ENCODE measurements around the gene ALDOA.

ALDOA gene

DNA sequence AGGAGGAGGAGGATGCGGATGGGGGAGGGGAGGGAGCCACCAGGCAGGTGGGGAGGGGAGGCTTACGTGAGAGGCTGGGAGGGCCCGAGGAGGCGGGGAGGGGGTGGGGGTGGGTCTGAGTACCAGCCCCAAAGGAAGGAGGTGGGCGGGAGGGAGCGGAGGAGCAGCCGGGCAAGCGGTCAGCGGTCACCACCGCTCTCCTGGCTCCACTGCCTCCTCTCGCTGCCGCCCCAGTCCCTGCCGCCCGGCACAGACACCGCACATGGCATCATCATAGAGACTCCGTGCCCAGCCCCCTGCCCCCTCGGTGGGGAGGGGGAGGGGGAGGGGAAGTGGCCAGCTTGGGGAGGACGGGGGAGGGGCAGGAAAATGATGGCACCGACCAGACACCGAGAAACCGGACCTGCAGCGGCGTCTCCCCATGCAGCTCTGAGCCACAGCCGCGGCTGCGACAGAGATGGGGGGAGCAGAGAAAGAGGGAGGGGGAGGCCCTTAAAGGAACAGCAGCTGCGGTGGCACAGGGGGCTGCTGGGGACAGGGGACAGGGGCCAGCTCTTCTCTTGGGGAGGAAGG, 34.6 kb upstream of the ALDOA start, which contains the start of gene TLCD3B:
TSS of gene TLCD3B (minus strand) at position 431 of the 573 bp plus-strand sequence. CDS start 744 bp downstream, outside the sequence.
- TF ChIP-seq GATA3 (IDR thresholded peaks at IDR 0.05; ENCODE audit: low read depth, low read length) (no peak), GATA2 (IDR thresholded peaks at IDR 0.05; ENCODE audit: low read depth, low read length) (no peak)

DNA sequence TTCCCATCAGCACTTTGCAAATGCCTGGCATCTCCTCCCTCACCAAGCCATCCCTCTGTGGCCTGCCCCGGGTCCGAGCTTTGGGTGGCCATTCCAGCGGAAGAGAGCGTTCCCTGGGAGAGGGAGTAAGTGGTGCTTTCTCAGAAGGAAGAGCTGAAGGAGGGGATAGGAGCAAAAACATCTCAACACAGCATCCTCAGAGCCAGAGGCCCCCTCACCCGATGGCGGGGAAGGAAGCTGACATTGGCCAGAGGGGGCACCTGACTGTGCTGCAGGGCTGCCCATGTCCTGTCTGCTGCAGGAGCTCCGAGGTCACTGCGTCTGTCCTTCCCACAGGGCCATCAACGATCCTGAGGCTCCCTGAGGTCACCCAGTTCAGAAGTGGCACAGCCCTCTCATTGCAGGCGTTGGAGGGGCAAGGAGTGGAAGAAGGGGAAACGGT, 34.1 kb upstream of the ALDOA start:
- TF ChIP-seq GATA3 (IDR thresholded peaks at IDR 0.05; ENCODE audit: low read depth, low read length) (no peak), GATA2 (IDR thresholded peaks at IDR 0.05; ENCODE audit: low read depth, low read length) (no peak)

DNA sequence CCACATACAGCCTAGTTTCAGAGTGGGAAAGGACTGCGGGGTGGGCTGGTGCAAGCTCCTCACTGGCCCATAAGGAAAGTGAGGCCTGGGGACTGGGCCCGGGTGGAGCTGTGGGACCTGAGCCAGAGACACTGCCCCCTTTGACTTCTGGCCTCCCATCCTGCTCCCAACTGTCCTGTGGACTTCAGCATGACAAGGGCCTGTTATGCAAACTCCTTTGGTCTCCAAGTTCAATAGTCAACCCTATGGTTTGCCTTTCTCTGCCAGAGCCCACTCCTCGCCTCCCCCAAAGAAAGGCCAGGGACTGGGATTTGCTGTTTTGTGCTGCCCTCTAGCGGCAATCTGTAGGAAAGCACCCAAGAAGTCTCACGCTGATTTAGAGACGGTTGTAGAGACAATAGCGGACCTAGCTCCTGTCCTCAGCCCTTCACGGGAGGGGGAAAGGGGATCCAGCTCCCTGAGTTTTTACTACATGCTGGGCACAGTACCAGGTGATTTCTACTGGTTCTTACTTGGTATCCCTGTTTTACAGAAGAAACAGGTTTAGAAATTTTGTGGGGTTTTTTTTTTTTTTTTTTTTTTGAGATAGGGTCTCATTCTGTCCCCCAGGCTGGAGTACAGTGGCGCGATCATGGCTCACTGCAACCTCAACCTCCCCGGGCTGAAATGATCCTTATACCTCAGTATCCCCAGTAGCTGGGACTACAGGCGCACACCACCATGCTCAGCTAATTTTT, 33.3 kb upstream of the ALDOA start:
- TF ChIP-seq GATA2 (IDR thresholded peaks at IDR 0.05; ENCODE audit: low read depth, low read length) (no peak), GATA3 (IDR thresholded peaks at IDR 0.05; ENCODE audit: low read depth, low read length) (no peak)

GRCh38 chr16:30033270-30033669, 32.3 kb upstream of the ALDOA start:
- no peak for TF ChIP-seq GATA2 (IDR thresholded peaks at IDR 0.05; ENCODE audit: low read depth, low read length)
- TF ChIP-seq GATA3 (IDR thresholded peaks at IDR 0.05; ENCODE audit: low read depth, low read length): no peak

- no peak for TF ChIP-seq GATA2 (IDR thresholded peaks at IDR 0.05; ENCODE audit: low read depth, low read length)
- no peak for TF ChIP-seq GATA3 (IDR thresholded peaks at IDR 0.05; ENCODE audit: low read depth, low read length)
Observed at GRCh38 chr16:30040221-30040620, 25.3 kb upstream of the ALDOA start.

DNA sequence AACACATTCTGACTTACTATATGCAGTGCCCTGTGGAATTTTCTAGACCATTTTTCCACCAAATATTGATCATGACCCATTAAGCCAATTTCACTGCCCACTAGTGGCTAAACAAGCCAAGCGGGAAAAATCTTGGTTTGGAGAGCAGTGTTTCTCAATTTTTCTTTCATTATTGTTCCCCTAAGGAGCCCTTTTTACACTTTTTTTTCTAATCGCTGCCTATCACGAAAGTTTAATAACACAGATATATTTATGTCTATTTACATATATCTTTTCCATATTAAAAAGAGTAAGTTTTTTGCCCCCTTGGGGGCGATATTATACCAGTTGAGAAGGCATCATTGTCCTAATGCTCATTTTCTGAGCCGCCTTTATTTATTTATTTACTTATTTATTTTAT, 23.7 kb upstream of the ALDOA start:
- TF ChIP-seq GATA2 (IDR thresholded peaks at IDR 0.05; ENCODE audit: low read depth, low read length): no peak
- TF ChIP-seq GATA3 (IDR thresholded peaks at IDR 0.05; ENCODE audit: low read depth, low read length): no peak

GRCh38 chr16:30046178-30046577, 19.4 kb upstream of the ALDOA start:
- TF ChIP-seq GATA2 (IDR thresholded peaks at IDR 0.05; ENCODE audit: low read depth, low read length) (no peak), GATA3 (IDR thresholded peaks at IDR 0.05; ENCODE audit: low read depth, low read length) (no peak)

- no peak for TF ChIP-seq GATA2 (IDR thresholded peaks at IDR 0.05; ENCODE audit: low read depth, low read length)
- TF ChIP-seq GATA3 (IDR thresholded peaks at IDR 0.05; ENCODE audit: low read depth, low read length): no peak
Observed at GRCh38 chr16:30046588-30046987, 19.0 kb upstream of the ALDOA start.

GRCh38 chr16:30049871-30050270, 15.7 kb upstream of the ALDOA start:
- TF ChIP-seq GATA2 (IDR thresholded peaks at IDR 0.05; ENCODE audit: low read depth, low read length): no peak
- TF ChIP-seq GATA3 (IDR thresholded peaks at IDR 0.05; ENCODE audit: low read depth, low read length): no peak

GRCh38 chr16:30051518-30051917, 14.0 kb upstream of the ALDOA start:
- TF ChIP-seq GATA3 (IDR thresholded peaks at IDR 0.05; ENCODE audit: low read depth, low read length): no peak
- no peak for TF ChIP-seq GATA2 (IDR thresholded peaks at IDR 0.05; ENCODE audit: low read depth, low read length)

DNA sequence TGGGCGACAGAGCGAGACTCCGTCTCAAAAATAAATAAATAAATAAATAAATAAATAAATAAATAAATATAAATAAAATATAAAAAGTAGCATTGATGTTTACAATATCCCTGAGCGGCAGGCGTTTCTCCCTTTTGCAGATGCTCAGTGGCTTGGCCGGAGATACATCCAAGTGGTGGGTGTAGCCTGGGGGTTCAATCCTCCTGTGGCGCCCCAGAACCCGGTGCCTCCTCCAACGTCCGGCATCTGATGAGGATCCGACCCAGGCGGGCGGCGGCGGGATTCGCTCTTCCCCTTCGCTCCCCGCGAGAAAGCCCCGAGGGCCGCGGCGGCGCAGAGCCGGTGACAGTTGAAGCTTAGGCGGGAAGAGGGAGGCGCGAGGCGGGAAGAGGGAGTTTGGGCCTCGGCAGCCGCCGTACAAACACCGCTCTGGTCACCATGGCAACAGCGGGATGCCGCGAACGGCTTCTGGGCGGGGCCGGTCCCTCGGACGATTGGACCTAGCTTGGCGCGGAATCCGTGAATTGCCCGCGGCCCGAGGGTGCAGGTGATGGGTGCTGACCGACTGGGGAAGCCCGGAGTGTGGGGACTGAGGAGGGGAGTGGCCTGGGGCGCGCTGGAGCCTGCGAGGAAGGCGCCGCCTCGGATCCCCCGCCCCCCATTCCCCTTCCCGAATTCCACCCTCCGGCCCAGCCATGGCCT, 12.7 kb upstream of the ALDOA start:
- TF ChIP-seq GATA2 (IDR thresholded peaks at IDR 0.05; ENCODE audit: low read depth, low read length) (no peak), GATA3 (IDR thresholded peaks at IDR 0.05; ENCODE audit: low read depth, low read length) (no peak)

GRCh38 chr16:30053376-30054015, 12.1 kb upstream of the ALDOA start:
- no peak for TF ChIP-seq GATA2 (IDR thresholded peaks at IDR 0.05; ENCODE audit: low read depth, low read length)
- TF ChIP-seq GATA3 (IDR thresholded peaks at IDR 0.05; ENCODE audit: low read depth, low read length): no peak

DNA sequence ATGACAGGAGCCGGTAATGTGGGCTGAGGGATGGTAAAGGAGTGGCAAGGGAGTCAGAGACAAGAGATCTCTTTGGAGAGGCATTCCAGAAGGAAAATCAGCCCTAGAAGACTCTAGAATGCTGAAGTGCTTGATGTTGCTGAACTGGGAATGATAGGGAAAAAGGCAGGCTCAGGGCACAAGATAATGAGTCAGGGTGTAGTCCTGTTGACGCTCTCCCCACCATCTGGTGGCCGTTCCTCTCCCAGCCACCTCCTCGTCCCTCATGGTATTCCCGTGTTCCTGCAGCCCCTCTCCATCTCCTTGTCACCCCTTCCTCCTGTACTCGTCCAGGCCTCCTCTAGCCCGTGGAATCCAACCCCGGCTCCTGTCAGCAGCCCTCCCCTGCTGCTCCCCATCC, 11.1 kb upstream of the ALDOA start:
- TF ChIP-seq GATA3 (IDR thresholded peaks at IDR 0.05; ENCODE audit: low read depth, low read length): no peak
- TF ChIP-seq GATA2 (IDR thresholded peaks at IDR 0.05; ENCODE audit: low read depth, low read length): no peak

DNA sequence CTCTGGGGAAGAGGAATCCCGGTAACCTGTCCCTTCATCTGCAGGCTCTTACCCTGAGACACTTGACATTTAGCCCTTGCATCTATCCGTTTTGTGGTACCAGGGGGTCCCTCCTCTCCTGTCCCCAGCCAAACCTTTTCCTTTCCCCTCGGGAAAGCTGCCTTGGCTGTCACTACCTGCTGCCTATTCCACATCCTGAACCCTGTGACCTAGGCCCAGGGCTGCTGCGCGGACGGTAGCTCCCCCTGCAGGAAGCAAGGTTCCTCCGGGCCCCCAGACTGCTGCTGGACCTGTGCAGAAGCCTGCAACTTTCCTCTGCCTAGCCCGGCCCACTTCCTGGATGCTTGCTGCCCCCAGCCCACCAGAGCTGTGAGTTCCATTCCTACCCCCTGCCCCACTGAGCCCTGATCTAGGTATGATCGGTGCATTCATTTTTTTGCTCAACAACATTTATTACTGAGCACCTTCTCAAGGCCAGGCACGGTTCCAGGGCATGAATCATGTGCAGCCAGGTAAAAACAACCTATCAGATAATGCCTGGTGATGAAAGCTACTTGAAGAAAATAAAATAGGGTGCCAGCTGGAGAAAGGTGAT, 10.5 kb upstream of the ALDOA start:
- TF ChIP-seq GATA2 (IDR thresholded peaks at IDR 0.05; ENCODE audit: low read depth, low read length) (no peak), GATA3 (IDR thresholded peaks at IDR 0.05; ENCODE audit: low read depth, low read length) (no peak)
